HG03460 (cell line): Measurements from ENCODE around the gene HOXA13.

ENCODE experiments used
- ATAC-seq: cut with Tn5 transposase; IDR thresholded peaks from one replicate; pipeline ENCODE4 v1.9.1; 2021; ENCODE audit not compliant: unreplicated experiment

HOXA13 gene

GRCh38 chr7:27237735-27238334, 37.9 kb upstream of the HOXA13 start:
- ATAC-seq = no peak

GRCh38 chr7:27235387-27236311, 35.8 kb upstream of the HOXA13 start:
- ATAC-seq = no peak

DNA sequence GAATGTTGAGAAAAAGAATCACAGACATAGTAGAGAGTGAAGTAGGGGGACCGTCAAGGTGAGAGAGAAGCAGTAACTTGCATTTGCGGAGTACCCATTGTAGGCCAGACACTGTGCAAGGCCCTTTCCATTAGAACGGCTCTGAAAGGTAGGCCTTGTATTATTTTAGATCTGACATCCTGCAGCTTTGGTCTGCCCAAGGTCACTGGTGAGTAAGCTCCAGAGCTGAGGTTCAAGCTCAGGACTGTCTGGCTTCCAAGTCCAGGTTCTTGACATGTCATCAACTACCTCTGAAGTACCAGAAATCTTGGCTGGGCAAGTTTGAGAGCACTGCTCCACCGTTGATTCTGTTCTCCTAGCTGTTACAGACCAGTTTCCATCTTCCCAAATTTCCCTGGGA, 29.6 kb upstream of the HOXA13 start:
- ATAC-seq = no peak

DNA sequence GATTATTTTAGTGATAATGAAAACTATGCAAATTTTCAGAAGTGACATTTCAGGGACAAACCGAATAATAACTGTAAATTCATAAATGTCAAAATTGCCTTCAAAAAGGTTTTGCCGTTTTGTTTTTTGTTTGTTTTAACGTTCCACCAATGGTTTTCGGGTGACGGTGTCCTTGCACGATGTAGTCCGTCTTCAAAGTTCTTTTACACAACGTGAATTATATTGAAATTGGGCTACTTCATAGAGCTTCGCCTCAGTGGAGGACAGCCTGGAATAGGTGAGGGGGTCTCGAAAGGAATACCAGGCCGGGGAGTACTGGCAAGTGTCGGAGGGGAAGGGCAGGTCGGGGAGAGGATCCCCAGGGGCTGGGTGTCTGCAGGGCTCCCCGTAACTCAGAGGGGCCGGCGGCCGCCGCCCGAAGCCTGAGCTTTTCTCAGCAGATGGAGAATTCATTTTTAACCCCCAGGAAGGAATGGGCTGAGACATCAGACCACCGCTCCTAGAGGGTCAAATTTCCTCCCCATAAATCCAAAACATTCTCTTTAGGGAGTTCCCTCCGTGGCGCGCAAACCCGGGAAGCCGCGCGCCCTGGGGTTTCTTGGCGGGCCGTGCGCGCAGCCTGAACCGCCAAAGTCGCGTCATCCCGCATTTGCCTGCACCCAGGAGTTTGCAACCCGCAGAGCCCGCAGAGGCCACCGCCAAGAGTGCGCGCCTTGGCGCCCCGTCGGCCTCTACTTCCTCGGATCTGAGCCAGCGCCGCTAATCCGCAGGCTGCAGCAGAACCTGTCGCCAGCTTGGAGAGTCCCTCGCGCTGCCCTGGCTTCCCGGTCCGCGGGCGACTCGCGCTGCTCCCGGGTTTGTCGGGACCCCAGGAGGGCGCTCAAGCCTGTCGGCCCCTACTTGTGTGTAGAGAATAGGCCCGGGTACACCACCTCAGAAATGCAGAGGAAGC, 25.4 kb upstream of the HOXA13 start:
- no peak for ATAC-seq

DNA sequence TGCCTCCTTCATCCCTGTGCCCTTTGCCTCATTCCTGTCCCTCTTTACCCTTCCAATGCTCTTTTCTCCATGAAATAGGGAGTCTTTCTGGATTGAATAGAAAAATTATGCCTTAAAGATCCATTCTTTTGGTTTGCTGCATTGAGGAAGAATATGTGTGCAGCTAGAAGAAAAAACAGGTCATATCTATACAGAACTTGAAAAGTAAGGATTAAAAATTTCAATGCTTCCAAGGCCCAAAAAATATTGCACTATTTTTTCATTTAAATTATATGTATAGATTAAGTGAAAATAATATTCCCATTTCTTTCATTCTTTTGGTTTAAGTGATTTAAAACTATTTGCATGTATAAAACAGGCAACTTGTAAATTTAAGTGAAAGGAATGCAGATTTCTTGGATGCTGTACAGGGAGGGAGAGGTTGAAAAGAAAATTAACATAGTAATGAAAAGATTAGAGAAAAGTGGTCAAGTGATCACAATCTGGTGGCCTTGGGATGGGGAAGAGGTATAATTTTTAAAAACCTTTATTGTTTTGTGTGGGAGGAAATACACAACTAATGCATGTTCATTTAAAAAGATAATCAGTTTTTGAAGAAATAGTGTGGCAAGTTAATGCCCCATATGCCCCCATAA, 24.2 kb upstream of the HOXA13 start:
- no peak for ATAC-seq

DNA sequence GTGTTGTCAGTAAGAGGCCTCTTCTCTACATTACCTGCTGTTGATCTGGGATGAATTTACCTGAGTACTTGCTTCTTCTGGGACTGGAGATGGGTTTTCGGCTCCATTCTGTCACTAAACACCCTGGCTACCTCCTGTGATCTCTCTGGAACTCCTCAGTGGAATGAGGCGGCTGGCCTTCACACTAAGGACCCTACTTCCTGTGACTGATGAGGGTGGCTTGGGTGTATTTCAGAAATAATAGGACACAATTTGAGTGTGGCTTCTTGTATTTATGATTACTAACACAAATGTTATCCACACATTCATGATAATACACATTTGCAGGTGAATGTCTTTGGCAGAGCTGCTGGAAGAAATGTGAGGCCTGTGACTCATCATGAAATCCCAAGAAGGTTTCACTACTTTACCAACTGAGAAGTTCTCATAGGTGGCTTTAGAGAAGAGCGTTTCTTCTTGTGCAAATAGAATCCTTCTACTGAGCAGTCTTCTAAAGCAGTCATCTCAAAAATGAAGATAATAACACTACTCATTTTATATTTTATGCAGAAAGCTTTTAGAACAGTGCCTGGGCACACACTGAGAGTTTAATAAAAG, 21.4 kb upstream of the HOXA13 start:
- no peak for ATAC-seq

DNA sequence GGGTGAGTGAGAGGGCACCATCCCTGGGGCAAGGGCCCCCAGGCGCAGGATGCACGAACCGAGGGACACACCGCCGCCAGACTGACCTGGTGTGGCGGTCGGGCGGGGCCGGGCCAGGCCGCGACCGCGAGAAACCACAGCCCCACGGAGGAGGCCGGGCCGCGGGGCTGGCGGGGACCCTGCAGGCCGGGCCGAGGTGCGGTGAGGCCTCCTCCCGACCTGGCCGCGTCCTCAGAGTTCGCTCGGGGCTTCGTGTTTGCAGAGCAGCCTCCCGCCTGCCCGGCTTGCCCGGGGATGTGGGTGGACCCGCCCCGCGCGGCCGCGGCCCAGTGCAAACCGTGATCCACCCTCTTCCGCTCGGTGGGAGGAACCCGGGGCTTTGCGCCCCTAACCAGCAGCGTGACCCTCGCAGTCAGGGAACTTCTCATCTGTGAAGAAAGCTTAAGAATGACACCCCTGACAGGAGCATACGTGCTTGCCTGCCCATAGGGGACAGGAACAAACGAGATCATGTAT, 20.6 kb upstream of the HOXA13 start:
- ATAC-seq = no peak

- ATAC-seq = no peak
These were observed 19.9 kb upstream of the HOXA13 start for GRCh38 chr7:27219821-27220220.

GRCh38 chr7:27217951-27218350, 18.1 kb upstream of the HOXA13 start:
- ATAC-seq = no peak

- no peak for ATAC-seq
These were observed 15.5 kb upstream of the HOXA13 start for GRCh38 chr7:27215356-27215755.

DNA sequence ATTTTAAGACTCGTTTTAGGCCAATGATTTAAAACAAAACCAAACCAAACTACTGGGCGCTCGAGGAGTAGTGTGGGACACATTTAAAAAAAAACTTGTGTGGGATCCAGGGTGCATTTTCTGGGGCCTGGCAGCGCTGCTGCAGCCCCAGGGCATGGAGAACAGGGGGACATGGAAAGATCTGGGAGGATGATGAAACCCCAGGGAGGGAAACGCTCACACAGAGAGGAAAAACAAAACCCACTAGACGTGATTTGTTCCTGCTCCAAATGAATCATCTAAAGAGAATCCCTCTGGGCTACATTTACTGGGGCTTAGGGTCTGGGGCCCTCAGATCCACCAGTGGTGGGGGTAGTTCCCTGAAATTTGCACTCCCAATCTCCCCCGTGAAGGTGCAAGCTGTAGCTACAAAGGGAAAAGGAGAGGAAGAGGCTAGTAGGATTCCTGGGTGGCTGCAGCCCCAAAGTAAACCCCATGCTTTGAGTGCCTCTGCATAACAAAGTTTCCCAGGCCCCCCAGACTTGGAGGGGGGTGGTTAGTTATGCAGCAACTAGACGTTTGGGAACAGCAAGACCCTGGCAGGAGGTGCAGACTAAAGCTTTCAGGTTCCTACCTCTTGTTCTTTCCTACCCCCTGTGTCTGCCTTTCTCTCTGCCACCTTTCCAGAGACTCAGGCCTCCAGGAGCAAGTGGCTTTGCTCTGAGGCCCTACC, 14.5 kb upstream of the HOXA13 start:
- no peak for ATAC-seq

DNA sequence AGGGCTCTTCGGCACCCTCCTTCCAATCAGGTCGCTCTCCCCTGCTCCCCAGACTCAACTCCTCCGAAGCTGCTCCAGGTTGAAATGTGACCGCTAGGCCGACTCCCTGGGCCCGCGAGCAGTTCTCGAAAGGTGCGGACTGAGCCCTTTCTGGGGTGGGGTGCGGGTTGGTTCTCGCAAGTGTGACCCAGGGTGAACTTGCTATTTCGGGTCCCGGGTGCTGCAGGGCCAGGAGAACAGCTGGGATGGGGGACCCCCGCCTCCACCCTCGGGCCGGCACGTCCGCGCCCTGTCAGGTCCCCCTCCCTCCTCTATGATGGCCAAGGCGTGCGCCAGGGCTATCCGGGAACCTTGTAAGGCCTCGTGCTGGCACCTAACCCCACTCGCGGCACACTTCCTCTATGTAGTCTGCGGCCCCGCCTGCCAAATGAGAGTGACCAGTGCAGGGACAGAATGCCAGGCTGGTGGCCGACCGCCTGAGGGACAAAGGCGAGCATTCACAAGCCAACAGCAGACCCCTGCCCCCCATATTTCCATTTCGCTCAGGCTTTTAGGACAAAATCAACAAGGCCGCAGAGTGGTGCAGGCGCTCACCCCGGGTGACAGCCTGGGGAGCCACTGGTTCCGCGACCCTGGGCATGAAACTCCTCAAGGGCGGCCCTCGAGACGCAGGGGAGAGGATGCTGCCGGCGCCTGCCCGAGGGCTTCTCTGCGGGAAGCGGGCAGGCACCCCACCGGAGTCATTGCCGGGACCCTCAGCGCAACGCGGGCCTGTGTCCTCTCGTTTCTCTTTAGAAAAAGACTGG, 13.7 kb upstream of the HOXA13 start:
- no peak for ATAC-seq

DNA sequence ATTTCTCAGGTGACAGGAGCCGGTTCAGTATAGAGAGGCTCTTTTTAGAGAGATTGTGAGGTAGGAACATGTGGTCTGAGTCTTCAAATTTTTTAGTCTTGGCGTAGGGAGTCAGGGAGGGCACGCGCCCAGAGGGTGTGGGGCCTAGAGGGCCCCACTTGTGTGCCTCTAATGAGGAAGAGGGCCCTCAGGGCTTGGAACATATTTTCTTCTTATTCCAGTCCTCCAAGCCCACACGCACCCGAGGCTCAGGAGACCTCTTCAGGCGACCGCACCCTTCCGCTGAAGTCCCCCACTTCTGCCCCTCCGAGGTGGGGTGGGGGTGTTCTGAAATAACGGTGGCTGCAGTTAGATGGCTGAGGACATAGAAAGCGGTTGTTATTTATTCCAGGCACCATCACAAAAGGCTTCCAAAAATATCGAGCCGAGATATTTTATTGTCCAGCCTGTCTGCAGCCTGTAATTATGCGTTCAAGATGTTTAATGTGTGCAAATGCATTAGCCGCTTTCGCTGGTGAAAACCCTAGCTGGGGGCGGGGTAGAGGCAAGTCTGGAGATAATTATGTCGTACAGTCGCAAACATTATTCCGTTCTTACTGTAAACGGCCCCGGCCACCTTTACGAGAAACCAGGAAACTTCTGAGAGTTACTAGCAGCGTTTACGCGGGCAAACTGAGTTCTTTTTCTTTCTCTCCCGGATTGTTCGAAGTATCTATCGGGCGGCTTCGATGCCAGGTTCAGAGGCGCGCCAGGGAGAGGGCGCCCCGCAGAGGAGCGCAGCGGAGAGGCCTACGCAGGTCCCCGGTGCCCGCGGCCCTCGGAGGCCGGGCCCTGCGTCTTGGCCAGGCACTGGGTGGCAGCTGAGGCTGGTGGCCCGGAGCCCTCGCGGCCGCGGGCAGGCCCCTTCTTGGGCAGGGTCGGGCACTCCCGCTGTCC, 12.9 kb upstream of the HOXA13 start:
- ATAC-seq = no peak

- ATAC-seq = no peak
These were observed 11.9 kb upstream of the HOXA13 start for GRCh38 chr7:27211764-27212204.

GRCh38 chr7:27211084-27211446, 11.2 kb upstream of the HOXA13 start:
- no peak for ATAC-seq

- no peak for ATAC-seq
These were observed 10.7 kb upstream of the HOXA13 start for GRCh38 chr7:27210441-27211083.

GRCh38 chr7:27209933-27210440, 10.1 kb upstream of the HOXA13 start:
- ATAC-seq = no peak
